Measurements from ENCODE around the gene B4GALT4. TPM values are rescaled to one million over a fixed set of nuclear protein-coding genes. Genes with fewer than 3 reads are reported as not detected.
"Not testable (repeated sequence)": the region's sequence is repeated elsewhere in the genome, so short reads cannot be mapped to it uniquely, and the experiment has no call there.

Gene B4GALT4
- total RNA-seq, 1 donor from 2014 or later, result 21.8 TPM

GRCh38 chr3:119257654-119258410 is 17.2 kb upstream of the B4GALT4 start:
- no peak overlapping the region for H3K27ac Mint-ChIP-seq (ENCODE audit: unreplicated experiment)
- no peaks in the 10 kb centered on the region for H3K9me3 Mint-ChIP-seq (ENCODE audit: unreplicated experiment)
- H3K4me3 Mint-ChIP-seq (ENCODE audit: unreplicated experiment), result no peak overlapping the region
- TF ChIP-seq CTCF (IDR thresholded peaks at IDR 0.05), result no peak
- H3K36me3 Mint-ChIP-seq (ENCODE audit: unreplicated experiment), result no peaks in the 10 kb centered on the region
- peaks cover 16% of the 10 kb centered on the region for H3K27me3 Mint-ChIP-seq (ENCODE audit: unreplicated experiment)
- no peak for DNase-seq (ENCODE audit: extremely low spot score, unreplicated experiment)
- no peaks in the 10 kb centered on the region for H3K4me1 Mint-ChIP-seq (ENCODE audit: unreplicated experiment)

GRCh38 chr3:119257111-119257510 is 16.4 kb upstream of the B4GALT4 start:
- no peak for DNase-seq (ENCODE audit: extremely low spot score, unreplicated experiment)
- Mint-ChIP-seq H3K4me3 (ENCODE audit: unreplicated experiment) (no peak overlapping the region), H3K27me3 (ENCODE audit: unreplicated experiment) (peaks cover 17% of the 10 kb centered on the region), H3K36me3 (ENCODE audit: unreplicated experiment) (no peaks in the 10 kb centered on the region), H3K9me3 (ENCODE audit: unreplicated experiment) (no peaks in the 10 kb centered on the region), H3K4me1 (ENCODE audit: unreplicated experiment) (no peaks in the 10 kb centered on the region), H3K27ac (ENCODE audit: unreplicated experiment) (no peak overlapping the region)
- no peak for TF ChIP-seq CTCF (IDR thresholded peaks at IDR 0.05)

GRCh38 chr3:119255214-119255613 is 14.5 kb upstream of the B4GALT4 start:
- Mint-ChIP-seq H3K27ac (ENCODE audit: unreplicated experiment) (no peak overlapping the region), H3K4me3 (ENCODE audit: unreplicated experiment) (no peak overlapping the region), H3K27me3 (ENCODE audit: unreplicated experiment) (peaks cover 15% of the 10 kb centered on the region), H3K36me3 (ENCODE audit: unreplicated experiment) (no peaks in the 10 kb centered on the region), H3K4me1 (ENCODE audit: unreplicated experiment) (no peaks in the 10 kb centered on the region), H3K9me3 (ENCODE audit: unreplicated experiment) (peaks cover 13% of the 10 kb centered on the region)
- no peak for DNase-seq (ENCODE audit: extremely low spot score, unreplicated experiment)
- TF ChIP-seq CTCF (IDR thresholded peaks at IDR 0.05), result no peak

GRCh38 chr3:119245778-119246177 is 5.1 kb upstream of the B4GALT4 start:
- Mint-ChIP-seq H3K27me3 (ENCODE audit: unreplicated experiment) (peaks cover 9% of the 10 kb centered on the region), H3K9me3 (ENCODE audit: unreplicated experiment) (peaks cover 29% of the 10 kb centered on the region), H3K36me3 (ENCODE audit: unreplicated experiment) (peaks cover 12% of the 10 kb centered on the region), H3K27ac (ENCODE audit: unreplicated experiment) (no peak overlapping the region), H3K4me1 (ENCODE audit: unreplicated experiment) (peaks cover 8% of the 10 kb centered on the region), H3K4me3 (ENCODE audit: unreplicated experiment) (no peak overlapping the region)
- TF ChIP-seq CTCF (IDR thresholded peaks at IDR 0.05), result no peak
- DNase-seq (ENCODE audit: extremely low spot score, unreplicated experiment), result no peak

DNA sequence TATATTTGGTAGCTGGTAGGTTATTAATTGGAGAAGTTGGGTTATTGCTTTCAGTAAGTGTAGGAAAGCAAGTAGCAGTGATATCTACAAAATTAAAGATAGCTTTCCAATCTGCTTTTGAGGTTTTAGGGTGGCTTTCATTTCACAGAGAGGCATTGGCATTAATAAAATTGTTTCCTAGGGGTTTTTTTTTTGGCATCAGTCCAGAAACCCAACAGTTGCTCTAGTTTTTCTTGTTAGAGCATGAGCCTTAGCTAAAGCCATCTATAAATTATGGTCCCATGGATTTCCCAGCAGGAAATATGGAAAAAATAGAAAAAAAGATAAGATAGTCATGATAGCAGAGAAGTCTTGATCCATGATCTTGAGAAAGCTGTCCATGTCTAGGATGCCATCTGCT is 3.0 kb upstream of the B4GALT4 start:
- H3K27ac Mint-ChIP-seq (ENCODE audit: unreplicated experiment), result no peak overlapping the region
- H3K27me3 Mint-ChIP-seq (ENCODE audit: unreplicated experiment), result no peaks in the 10 kb centered on the region
- no peak for TF ChIP-seq CTCF (IDR thresholded peaks at IDR 0.05)
- DNase-seq (ENCODE audit: extremely low spot score, unreplicated experiment), result no peak
- H3K4me3 Mint-ChIP-seq (ENCODE audit: unreplicated experiment), result no peak overlapping the region
- peaks cover 13% of the 10 kb centered on the region for H3K9me3 Mint-ChIP-seq (ENCODE audit: unreplicated experiment)
- H3K36me3 Mint-ChIP-seq (ENCODE audit: unreplicated experiment), result peaks cover 5% of the 10 kb centered on the region
- H3K4me1 Mint-ChIP-seq (ENCODE audit: unreplicated experiment), result peaks cover 19% of the 10 kb centered on the region

DNA sequence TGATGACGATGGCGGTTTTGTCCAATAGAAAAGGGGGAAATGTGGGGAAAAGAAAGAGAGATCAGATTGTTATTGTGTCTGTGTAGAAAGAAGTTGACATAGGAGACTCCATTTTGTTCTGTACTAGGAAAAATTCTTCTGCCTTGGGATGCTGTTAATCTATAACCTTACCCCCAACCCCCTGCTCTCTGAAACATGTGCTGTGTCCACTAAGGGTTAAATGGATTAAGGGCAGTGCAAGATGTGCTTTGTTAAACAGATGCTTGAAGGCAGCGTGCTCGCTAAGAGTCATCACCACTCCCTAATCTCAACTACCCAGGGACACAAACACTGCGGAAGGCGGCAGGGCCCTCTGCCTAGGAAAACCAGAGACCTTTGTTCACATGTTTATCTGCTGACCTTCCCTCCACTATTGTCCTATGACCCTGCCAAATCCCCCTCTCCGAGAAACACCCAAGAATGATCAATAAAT is 2.4 kb upstream of the B4GALT4 start:
- H3K4me1 Mint-ChIP-seq (ENCODE audit: unreplicated experiment), result peaks cover 25% of the 10 kb centered on the region
- not testable (repeated sequence) for H3K4me3 Mint-ChIP-seq (ENCODE audit: unreplicated experiment); DNase-seq (ENCODE audit: extremely low spot score, unreplicated experiment); H3K27ac Mint-ChIP-seq (ENCODE audit: unreplicated experiment); H3K36me3 Mint-ChIP-seq (ENCODE audit: unreplicated experiment); H3K27me3 Mint-ChIP-seq (ENCODE audit: unreplicated experiment)
- H3K9me3 Mint-ChIP-seq (ENCODE audit: unreplicated experiment), result peaks cover 11% of the 10 kb centered on the region

DNA sequence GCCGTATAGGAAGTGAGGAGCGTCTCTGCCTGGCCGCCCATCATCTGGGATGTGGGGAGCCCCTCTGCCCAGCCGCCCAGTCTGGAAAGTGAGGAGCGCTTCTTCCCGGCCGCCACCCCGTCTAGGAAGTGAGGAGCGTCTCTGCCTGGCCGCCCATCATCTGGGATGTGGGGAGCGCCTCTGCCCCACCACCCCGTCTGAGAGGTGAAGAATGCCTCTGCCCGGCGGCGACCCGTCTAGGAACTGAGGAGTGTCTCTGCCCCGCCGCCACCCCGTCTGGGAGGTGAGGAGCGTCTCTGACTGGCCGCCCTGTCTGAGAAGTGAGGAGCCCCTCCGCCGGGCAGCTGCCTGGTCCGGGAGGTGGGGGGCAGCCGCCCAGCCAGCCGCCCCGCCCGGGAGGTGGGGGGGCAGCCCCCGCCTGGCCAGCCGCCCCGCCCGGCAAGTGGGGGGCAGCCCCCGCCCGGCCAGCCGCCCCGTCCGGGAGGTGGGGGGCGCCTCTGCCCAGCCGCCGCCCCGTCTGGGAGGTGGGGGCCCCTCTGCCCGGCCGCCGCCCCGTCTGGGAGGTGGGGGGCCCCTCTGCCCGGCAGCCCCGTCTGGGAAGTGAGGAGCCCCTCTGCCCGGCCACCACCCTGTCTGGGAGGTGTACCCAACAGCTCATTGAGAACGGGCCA is 1.8 kb upstream of the B4GALT4 start:
- H3K9me3 Mint-ChIP-seq (ENCODE audit: unreplicated experiment); H3K27me3 Mint-ChIP-seq (ENCODE audit: unreplicated experiment); H3K36me3 Mint-ChIP-seq (ENCODE audit: unreplicated experiment); H3K27ac Mint-ChIP-seq (ENCODE audit: unreplicated experiment); DNase-seq (ENCODE audit: extremely low spot score, unreplicated experiment); H3K4me3 Mint-ChIP-seq (ENCODE audit: unreplicated experiment): not testable (repeated sequence)
- peaks cover 25% of the 10 kb centered on the region for H3K4me1 Mint-ChIP-seq (ENCODE audit: unreplicated experiment)
